Tibial nerve (tissue), 3 donors: Measurements from ENCODE around the gene APOLD1.

ENCODE experiments used
- CTCF ChIP-seq, 5 experiments: fragments of 200-600 bp in 3 of 5; fragments of 450-650 bp in 2 of 5; sonication (generic) in 3 of 5; IDR thresholded peaks; one replicate each; pipeline ENCODE4 v1.5.1; 2016 to 2019; ENCODE audit warnings: antibody characterized with exemption in 5 of 5, mild to moderate bottlenecking in 3 of 5, moderate library complexity in 2 of 5
- POLR2A ChIP-seq, 2 donors: fragments of 450-650 bp; IDR thresholded peaks; one replicate each; pipeline ENCODE4 v1.6.1; 2017; ENCODE audit warnings: antibody characterized with exemption in 2 of 2, mild to moderate bottlenecking in 2 of 2, moderate library complexity in 2 of 2

- TF ChIP-seq CTCF (IDR thresholded peaks at IDR 0.05) (no peak), POLR2A (IDR thresholded peaks at IDR 0.05) (no peak)
Measured at GRCh38 chr12:12810553-12811021, 25.1 kb downstream of the APOLD1 start.
